RCC 7860 (cell line): ENCODE results near the gene MRS2.

Experiments
- DNase-seq: peaks from one replicate; pipeline ENCODE4 v3.0.0-alpha.2; 2015; ENCODE audit warnings: low spot score
- FAIRE-seq: peaks from 2 replicates; lab custom pipeline; 2012; peaks lifted over from hg19 to GRCh38; lab: Jason Lieb, UNC

Gene MRS2

DNA sequence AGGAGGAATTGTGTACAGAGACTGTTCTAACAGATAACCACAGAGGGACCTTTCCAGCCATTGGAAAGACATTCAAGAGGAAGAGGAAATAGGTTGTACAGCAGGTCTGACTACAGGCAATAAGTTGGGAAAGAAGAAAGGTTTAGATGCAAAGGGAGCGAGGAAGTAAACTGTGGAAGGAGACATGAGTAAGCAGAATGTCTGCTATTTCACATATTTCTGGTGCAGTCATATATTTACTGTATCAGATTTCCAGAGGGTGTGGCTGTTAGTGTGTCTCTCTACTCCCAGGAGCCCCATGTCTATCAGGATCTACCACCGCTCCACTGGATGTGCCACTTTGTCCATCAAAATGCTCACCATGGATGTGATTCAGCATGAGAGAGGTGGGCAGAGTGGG is 25.9 kb downstream of the MRS2 start:
- FAIRE-seq (no peak), DNase-seq (no peak)

DNA sequence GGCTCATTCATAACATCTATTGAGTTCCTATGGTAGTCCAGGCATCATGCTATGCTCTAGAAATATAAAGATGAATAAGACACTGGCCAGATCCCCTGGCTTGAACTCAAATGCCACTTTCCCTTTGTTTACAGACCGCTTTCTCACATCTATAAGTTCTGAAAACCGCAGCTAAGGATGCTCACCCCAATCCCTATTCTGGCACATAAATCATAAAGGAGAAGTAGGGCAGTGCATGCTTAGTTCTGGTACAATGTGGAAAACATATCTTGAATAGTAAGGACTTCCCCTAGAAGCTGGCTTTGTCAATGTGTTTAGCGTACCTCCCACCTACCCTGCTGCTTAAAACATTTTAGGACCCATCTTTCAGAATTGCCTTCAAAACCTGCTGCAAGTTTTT is 26.4 kb downstream of the MRS2 start:
- DNase-seq: no peak
- FAIRE-seq: no peak

DNA sequence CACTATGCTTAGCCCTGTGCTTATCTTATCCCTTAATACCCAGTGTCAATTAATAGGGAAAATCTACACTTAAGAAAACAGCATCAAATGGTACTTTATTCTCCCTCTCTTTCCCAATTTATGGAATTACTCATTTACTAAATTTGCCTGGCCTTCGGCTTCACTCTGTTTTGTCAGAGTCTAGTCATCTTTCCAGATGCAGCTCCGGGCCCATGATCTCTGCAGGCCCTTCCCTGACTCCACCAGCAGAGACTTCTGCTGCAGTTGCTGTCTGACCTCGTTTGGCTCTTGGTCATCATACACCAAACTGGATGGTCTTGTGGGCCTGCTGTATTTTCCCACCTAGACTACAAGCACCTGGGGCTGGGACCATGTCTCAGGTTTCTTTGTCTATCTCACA is 27.4 kb downstream of the MRS2 start:
- no peak for FAIRE-seq
- no peak for DNase-seq

DNA sequence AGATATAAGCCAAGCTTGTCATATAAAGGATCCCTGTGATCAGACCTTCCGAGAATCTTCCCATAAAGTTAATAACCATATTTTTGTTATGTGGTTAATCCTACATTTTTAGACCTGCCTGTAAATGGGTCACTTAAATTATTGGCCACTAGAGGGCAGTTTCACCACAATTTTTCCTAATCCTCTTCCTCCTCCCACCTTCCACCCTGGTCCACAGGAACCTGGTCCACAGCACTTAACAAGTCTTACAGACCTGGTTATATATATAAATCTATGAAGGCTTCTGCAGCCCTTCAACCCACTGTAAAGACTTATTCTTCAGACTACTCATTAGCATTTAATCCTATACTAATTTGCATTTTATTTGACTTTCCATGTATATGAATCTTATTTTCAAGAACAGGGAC is 28.3 kb downstream of the MRS2 start:
- DNase-seq (peak; percentile 25), FAIRE-seq (peak; percentile 46)

DNA sequence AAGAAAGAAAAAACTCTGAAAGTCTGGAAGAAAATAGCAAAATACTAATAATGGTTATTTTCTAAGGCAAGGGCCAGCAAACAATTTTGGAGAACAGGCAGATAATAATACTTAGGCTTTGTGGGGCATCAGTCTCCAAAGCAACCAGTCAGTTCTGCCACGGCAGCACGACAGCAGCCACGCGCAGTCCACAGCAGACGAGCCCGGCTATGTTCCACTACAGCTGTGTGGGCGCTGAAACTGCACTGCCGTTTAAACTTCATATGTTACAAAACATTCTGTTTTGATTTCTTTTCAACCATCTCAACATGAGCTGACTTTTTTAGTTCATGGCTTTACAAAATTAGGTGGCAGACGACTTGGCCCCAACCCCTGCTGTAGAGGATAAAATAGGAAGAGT is 29.9 kb downstream of the MRS2 start:
- DNase-seq: no peak
- no peak for FAIRE-seq

DNA sequence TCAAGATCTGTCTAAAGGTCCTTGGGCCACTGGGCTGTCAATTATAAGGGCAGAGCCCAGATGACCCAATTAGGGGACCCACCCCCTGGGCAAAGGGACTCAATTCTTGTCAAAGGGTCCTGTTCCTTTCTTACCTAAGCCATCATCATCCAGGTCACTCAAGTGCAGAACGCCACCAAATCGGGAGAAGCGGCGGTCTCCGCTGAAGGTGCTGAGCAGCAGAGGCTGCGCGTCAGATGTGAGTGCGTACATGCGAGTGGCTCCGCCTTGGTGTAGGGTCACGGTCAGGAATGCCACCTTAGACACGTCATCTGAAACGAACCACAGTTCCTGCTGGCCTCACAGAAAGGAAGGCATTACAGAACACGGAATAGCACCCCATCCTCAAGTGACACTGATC is 34.2 kb downstream of the MRS2 start:
- FAIRE-seq (no peak), DNase-seq (no peak)

DNA sequence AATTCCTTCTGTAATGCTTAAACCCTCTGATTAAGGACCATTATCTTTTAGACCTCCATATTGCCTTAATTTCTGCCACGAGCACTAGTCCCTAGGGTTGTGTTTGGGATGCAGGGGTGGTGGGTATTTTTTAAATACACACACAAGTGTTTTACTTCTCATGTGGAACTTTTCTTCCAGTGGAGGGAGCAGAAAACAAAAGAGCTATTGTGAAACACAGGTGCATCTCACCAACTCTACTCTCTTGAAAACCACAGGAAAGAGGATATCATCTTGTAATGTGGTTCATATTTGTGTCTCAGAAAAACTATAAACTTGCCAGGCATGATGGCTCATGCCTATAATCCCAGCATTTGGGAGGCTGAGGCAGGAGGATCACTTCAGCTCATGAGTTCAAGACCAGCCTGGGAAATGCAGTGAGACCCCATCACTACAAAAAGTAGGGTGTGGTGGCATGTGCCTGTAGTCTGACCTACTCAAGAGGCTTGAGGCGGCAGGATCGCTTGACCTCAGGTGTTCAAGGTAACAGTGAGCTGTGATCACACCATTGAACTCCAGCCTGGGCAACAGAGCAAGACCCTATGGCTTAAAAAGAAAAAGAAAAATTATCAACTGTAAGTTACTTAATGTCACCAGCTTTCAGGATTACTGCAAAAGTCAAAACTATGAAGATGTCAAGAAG is 37.3 kb downstream of the MRS2 start:
- FAIRE-seq (no peak), DNase-seq (no peak)

DNA sequence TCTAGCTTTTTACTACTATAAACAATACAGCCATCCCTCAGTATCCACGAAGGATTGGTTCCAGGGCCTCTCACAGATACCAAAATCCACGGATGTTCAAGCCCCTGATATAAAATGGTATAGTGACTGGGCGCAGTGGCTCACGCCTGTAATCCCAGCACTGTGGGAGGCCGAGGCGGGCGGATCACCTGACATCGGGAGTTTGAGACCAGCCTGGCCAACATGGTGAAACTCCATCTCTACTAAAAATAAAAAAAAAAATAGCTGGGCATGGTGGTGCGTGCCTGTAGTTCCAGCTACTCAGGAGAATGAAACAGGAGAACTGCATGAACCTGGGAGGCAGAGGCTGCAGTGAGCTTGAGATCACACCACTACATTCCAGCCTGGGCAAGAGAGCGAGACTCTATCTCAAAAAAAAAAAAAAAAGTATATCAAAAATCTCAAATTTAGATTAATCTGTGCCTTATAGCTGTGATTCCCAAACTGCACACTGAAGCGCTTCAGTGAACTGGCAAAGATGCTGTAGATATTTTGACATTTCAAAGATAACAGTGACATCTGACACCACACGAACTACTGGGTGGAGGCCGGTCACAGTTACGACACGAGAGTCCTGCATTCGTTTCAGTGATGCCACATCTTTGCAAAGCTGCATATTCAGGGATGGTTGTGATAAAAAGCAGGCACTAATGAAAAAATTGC is 38.3 kb downstream of the MRS2 start:
- no peak for FAIRE-seq
- no peak for DNase-seq

DNA sequence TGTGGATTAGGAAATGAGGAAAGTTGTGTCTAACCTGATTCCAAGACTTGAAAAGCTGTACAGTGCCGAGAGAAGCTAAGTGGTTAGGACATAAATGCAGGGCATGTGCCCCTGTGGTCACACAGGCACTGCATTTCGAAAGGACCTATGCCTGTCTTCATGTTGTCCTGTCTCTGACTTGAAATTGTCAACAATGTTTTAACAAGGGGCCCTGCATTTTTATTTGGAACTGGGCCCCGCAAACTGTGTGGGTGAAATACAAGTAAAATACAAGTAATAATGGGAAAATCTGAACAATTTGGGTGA is 38.8 kb downstream of the MRS2 start:
- FAIRE-seq (no peak), DNase-seq (no peak)

DNA sequence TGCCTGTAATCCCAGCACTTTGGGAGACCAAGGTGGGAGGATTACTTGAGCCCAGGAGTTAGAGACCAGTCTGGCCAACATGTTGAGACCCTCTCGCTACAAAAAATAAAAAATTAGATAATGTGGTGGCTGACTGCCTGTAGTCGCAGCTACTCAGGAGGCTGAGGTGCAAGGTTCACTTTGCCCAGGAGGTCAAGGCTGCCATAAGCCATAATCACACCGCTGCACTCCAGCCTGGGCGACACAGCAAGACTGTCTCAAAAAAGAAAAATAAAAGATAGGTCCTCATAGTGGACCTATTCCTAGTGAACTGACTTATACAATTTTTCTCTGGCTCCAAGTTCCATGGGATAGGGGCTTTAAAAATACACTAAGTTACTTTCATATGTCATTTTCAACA is 41.9 kb downstream of the MRS2 start:
- no peak for DNase-seq
- FAIRE-seq: no peak

DNA sequence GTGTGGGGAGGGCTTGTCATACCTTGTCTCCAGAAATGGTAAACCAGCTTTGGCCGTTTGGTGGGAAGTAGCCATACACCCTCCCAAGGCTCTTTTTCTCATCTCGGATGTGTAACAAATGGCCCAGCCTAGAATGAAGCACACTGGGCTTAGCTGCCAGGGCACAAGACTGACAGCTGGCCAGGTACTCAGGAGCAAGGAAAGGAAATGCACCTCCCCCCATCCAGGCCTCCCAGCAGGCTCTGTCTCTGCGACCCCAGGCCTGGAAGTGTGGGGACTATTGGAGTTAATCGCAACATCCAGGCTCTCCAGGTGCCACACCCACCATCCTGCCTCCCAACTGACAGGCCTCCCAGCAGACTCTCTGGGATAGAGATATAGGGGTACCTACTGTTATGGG is 43.0 kb downstream of the MRS2 start:
- DNase-seq: no peak

DNA sequence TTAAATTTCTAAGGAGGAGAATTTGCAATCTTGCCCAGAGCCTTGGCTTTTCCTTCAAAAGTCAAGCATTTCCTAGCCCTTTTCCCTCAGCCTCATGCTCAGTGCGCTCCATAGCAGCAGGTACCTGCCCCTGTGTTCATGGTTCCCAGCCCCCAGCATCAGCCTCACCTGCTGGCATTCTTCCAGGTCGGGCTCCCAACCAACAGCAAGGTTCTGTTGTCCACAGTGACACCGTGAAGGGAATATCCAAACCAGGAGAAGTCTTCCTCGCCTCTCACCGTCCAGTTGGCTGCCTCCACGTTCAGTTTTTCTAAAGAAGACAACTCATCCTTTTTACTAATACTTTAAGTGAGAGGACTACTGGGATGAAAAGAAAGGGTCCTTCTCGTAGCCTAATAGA is 43.9 kb downstream of the MRS2 start:
- FAIRE-seq (no peak), DNase-seq (no peak)

More for the DNA sequence above, 43.0 kb downstream of the MRS2 start:
- no peak for FAIRE-seq

DNA sequence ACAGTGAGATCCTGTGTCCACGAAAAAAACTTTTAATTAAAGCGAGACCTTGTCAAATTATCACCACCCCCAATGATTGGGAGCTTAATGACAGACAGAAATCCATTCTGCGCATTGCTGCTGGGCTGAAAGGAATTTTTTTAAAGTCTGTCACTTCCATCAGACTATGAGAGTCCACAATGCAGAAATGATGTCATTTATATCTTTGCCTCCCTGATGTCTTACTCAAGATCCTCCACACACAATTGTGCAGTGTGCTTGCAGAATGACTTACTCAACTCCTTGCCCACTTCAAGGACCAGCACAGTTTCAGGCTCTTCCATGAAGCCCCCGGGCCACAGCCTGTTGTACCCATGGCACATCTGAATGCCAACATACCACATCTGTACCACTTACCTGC is 45.7 kb downstream of the MRS2 start:
- no peak for FAIRE-seq
- DNase-seq: no peak

DNA sequence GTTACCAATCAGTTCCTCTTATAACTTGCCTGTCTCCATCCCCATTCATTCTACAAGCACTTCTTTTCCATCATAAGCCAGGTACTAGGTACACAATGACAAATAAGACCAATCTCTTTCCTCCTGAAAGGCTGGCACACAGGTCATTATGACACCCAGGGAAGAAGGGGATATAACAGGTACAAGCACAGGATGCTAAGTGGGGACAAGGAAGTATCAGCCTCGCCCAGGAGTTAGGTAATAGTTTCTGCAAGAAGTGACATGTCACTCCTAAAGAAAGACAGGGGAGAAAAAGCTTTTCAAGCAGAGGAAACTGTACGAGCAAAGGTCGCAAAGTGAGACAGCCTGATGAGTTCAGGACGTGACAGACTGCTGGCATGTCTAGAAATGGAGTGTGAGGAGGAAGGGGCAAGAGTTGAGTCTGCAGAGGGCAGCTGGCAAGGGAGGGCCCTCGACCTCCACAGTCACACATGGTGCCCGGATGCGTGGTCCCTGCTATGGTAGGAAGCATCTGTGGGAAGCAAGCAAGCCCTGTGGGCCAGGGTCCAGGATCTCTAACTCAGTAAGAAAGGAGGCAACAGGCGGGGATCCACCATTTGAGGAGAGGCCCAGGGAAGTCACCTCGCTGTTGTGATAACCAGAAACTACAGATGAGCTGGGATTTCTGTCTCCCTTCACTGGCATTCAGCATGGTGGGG is 46.2 kb downstream of the MRS2 start:
- FAIRE-seq: no peak
- no peak for DNase-seq

DNA sequence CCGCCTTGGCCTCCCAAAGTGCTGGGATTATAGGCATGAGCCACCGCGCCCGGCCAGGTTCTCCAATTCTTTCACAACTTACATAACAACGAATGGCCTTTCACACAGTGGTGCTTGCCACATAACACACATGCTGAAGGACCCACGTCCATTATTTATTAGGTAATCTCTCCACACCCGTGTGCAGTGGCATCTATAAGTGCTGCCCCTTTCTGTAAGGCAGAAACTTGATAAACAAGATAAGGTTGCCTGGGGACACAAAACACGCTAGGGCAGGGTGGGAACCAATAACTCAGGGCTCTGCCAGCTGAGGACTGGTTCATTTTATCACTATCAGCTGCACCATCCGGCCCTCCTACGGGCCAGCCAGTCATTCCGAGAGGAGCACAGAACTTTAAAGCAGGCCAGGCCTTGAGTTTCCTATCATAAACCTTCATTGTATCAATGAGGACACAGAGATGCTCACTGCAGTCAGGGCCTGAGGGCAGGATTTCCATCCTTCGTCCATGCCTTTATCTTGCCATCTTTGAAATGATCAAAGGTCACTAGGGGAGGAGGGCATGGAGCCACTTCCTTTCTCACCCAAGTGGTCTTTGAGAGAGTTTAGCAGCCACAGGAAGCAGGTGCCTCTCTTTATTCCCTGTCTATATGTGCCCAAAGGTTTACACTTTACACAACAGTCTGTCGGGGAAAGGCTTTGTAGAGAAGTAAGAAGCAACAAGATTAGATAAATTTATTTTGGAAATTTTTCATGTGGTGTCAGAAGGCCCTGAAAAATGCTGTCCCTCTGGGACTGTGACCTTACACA is 49.0 kb downstream of the MRS2 start:
- FAIRE-seq: no peak
- no peak for DNase-seq

DNA sequence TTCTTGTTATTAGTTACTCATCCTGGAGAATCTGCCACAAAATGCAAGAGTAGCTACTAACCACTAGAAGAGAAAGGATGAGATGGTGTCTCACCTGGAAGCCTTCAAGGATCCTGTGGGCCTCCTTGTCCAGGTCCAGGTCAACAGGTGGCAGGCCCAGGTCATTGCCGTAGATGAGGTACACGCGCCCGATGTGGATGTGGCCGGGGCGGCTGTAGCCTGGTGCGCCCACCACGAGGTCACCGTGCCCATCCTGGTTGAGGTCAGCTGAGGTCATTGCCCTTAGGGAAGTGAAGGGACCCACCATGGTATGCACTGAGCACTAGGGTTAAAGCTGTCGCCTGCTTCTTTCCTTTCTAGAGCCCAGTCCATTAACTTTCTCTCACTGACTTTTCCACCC is 51.2 kb downstream of the MRS2 start:
- DNase-seq (no peak), FAIRE-seq (no peak)

DNA sequence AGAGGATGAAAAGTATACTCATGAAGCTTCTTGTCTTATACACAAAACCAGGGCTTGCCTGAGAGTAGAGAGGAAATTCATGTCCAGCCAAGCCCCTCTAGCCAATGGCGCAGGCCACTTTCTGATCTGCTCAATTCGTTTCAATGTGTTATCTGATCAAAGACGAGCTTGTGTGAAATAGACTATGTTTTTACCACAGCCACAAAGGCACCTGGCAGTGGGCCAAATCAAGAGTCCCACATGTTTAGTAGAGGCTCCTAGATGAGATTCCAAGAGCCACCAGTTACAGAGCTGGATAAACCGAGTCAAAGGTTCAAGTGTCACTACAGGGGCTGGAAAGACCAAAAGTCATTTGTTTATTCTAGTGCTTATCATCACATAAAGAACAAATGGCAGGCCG is 51.7 kb downstream of the MRS2 start:
- no peak for FAIRE-seq
- DNase-seq: no peak

DNA sequence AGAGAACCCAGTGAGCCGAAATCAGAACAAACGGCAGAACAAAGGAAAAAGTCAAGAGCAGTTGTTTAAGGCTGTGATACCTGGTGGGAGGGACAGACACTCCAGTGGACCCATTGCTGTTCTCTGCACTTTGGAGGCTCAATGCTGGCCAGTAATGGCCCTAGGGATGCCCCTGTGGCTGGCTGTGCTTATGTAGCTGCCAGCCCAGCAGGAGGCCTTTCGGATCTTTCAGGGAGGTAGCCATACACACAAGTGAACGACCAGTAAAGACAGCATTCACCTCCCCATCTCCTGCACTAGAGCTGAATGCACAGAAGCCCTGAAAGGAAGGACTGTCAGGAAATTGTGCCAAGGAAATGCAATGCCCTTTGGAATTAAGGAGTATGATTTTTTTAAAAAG is 52.3 kb downstream of the MRS2 start:
- DNase-seq: no peak
- no peak for FAIRE-seq

DNA sequence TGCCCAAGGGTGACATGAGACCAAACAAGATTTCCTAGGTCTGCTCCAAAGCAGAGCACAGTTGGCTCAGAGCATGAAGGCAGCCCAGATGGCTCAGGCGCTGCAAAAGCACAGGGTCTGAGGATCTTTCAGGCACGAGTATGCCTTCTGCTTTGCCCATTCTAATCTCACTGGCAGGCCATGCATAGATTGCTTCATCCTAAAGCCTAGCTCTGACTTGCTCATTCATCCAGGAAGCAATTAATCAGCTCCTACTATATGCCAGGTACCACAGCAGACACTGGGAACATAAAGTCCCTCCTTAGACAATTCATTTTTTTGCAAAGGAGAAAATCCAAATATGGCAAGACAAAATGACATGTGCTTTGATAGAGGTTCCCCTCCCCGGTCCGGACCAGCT is 55.4 kb downstream of the MRS2 start:
- DNase-seq: no peak
- no peak for FAIRE-seq

DNA sequence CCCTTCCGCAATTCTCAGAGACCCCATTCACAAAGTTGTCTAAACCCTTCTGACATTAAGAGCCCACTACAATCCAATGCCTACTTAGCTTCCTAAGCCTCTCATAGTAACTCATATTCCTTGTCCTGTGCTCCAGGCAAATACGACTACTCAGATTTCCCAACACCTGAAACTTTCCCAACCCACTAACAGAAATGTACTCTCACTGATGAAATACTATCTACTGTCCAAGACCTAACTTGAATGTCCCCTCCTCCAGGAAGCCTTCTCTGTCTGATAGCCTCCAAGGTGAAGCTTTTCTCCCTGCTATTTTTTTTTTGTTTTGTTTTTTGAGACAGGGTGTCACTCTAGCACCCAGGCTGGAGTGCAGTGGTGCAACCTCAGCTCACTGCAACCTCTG is 56.2 kb downstream of the MRS2 start:
- FAIRE-seq (no peak), DNase-seq (no peak)

DNA sequence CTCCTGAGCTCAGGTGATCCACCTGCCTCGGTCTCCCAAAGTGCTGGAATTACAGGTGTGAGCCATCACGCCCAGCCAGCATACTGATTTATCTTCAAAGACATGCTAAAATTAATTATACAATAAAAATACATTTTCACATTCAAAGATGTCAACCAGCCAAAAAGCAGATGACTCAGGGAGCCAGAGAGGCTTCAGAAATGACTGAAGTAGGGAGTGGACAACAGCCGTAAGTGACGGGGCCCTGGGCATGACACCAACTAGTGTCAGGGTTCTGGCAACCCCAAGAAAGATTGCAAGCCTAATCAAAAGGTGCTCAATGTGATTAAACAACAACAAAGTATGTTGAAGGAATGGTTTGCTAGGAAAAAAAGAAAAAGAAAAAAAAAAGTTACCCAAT is 58.2 kb downstream of the MRS2 start:
- DNase-seq (no peak), FAIRE-seq (no peak)
